ENCODE measurements around the gene DNM2.

Gene DNM2

GRCh38 chr19:10815007-10815536 is 97.2 kb downstream of the DNM2 start:
- Histone ChIP-seq H3K36me3 (ENCODE audit: control insufficient read depth in 2 of 2, insufficient read depth in 1 of 2, low read length in 2 of 2) (peaks cover 0 to 73% of the 10 kb centered on the region in 2 experiments; a peak in 2 of 3 replicates), H3K27ac (ENCODE audit: extremely low read depth, low read depth, low read length) (no peak overlapping the region), H3K4me3 (ENCODE audit: low read depth, low read length) (no peak overlapping the region), H3K4me1 (ENCODE audit: control insufficient read depth, insufficient read depth, low read length) (no peaks in the 10 kb centered on the region), H3K9me3 (ENCODE audit: control insufficient read depth, insufficient read depth, low read depth, low read length) (no peaks in the 10 kb centered on the region)
- TF ChIP-seq ZNF169 (tag by site-specific recombination; IDR thresholded peaks at IDR 0.05) (no peak), ZNF560 (tag by site-specific recombination; IDR thresholded peaks at IDR 0.05; ENCODE audit: borderline replicate concordance) (no peak), ZBTB48 (tag by site-specific recombination; IDR thresholded peaks at IDR 0.05) (no peak), ZSCAN18 (tag by site-specific recombination; IDR thresholded peaks at IDR 0.05) (no peak), PRDM10 (tag by site-specific recombination; IDR thresholded peaks at IDR 0.05) (no peak), ZNF211 (tag by site-specific recombination; IDR thresholded peaks at IDR 0.05; ENCODE audit: low read depth) (no peak), KLF10 (tag by site-specific recombination; IDR thresholded peaks at IDR 0.05) (no peak), ZFP3 (tag by site-specific recombination; IDR thresholded peaks at IDR 0.05; ENCODE audit: low read depth) (no peak), KLF8 (tag by site-specific recombination; IDR thresholded peaks at IDR 0.05) (no peak), ZNF785 (tag by site-specific recombination; IDR thresholded peaks at IDR 0.05) (no peak), ZNF623 (tag by site-specific recombination; IDR thresholded peaks at IDR 0.05) (no peak), ZNF37A (tag by site-specific recombination; IDR thresholded peaks at IDR 0.05) (no peak), ZBTB8A (tag by site-specific recombination; IDR thresholded peaks at IDR 0.05) (no peak), ZNF335 (tag by site-specific recombination; conservative IDR thresholded peaks at IDR 0.05) (no peak), ZNF549 (tag by site-specific recombination; IDR thresholded peaks at IDR 0.05) (no peak)
- POLR2A ChIA-PET: interaction anchor here (0.6 kb wide), 1 partner anchor 28 kb away, joined by 5 read pairs; no protein-coding TSS in a partner anchor
- CTCF ChIA-PET: no interaction called here

- no peak overlapping the region for H3K27ac ChIP-seq (ENCODE audit: extremely low read depth, low read depth, low read length)
- ChIA-PET CTCF (interaction anchor here (0.6 kb wide), 1 partner anchor 42 kb away, joined by 3 read pairs; no protein-coding TSS in a partner anchor), POLR2A (no interaction called here)
- H3K36me3 ChIP-seq (ENCODE audit: control insufficient read depth in 2 of 2, insufficient read depth in 1 of 2, low read length in 2 of 2): peaks cover 0 to 73% of the 10 kb centered on the region in 2 experiments; a peak in 2 of 3 replicates
- H3K9me3 ChIP-seq (ENCODE audit: control insufficient read depth, insufficient read depth, low read depth, low read length): no peaks in the 10 kb centered on the region
- H3K4me3 ChIP-seq (ENCODE audit: low read depth, low read length): no peak overlapping the region
- H3K4me1 ChIP-seq (ENCODE audit: control insufficient read depth, insufficient read depth, low read length): no peaks in the 10 kb centered on the region
- TF ChIP-seq ZEB2 (tag by site-specific recombination; IDR thresholded peaks at IDR 0.05): no peak
- TF ChIP-seq ZNF24 (tag by site-specific recombination; IDR thresholded peaks at IDR 0.05): no peak
- TF ChIP-seq ZNF174 (tag by site-specific recombination; IDR thresholded peaks at IDR 0.05): no peak
- no peak for TF ChIP-seq ZNF175 (tag by site-specific recombination; IDR thresholded peaks at IDR 0.05)
- TF ChIP-seq ZNF48 (tag by site-specific recombination; IDR thresholded peaks at IDR 0.05): no peak
- no peak for TF ChIP-seq KLF8 (tag by site-specific recombination; IDR thresholded peaks at IDR 0.05)
- no peak for TF ChIP-seq ZNF768 (tag by site-specific recombination; IDR thresholded peaks at IDR 0.05)
- TF ChIP-seq, protein P1, sequence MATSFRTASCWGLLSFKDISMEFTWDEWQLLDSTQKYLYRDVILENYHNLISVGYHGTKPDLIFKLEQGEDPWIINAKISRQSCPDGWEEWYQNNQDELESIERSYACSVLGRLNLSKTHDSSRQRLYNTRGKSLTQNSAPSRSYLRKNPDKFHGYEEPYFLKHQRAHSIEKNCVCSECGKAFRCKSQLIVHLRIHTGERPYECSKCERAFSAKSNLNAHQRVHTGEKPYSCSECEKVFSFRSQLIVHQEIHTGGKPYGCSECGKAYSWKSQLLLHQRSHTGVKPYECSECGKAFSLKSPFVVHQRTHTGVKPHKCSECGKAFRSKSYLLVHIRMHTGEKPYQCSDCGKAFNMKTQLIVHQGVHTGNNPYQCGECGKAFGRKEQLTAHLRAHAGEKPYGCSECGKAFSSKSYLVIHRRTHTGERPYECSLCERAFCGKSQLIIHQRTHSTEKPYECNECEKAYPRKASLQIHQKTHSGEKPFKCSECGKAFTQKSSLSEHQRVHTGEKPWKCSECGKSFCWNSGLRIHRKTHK (tag by site-specific recombination; IDR thresholded peaks at IDR 0.05): no peak
- TF ChIP-seq ZNF223 (tag by site-specific recombination; IDR thresholded peaks at IDR 0.05): no peak
- TF ChIP-seq, protein P2, sequence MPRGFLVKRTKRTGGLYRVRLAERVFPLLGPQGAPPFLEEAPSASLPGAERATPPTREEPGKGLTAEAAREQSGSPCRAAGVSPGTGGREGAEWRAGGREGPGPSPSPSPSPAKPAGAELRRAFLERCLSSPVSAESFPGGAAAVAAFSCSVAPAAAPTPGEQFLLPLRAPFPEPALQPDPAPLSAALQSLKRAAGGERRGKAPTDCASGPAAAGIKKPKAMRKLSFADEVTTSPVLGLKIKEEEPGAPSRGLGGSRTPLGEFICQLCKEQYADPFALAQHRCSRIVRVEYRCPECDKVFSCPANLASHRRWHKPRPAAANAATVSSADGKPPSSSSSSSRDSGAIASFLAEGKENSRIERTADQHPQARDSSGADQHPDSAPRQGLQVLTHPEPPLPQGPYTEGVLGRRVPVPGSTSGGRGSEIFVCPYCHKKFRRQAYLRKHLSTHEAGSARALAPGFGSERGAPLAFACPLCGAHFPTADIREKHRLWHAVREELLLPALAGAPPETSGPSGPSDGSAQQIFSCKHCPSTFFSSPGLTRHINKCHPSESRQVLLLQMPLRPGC (tag by site-specific recombination; IDR thresholded peaks at IDR 0.05): no peak
- no peak for TF ChIP-seq IKZF3 (tag by site-specific recombination; IDR thresholded peaks at IDR 0.05)
- TF ChIP-seq ZNF10 (tag by site-specific recombination; IDR thresholded peaks at IDR 0.05): no peak
Measured at GRCh38 chr19:10815969-10816644, 98.2 kb downstream of the DNM2 start.
